ENCODE data around the gene THTPA.

THTPA gene

GRCh38 chr14:23550131-23550811 lies 5.8 kb upstream of the THTPA start:
- Histone ChIP-seq H3K79me2 (ENCODE audit: insufficient read depth, low read length) (peaks cover 10% of the 10 kb centered on the region), H4K20me1 (ENCODE audit: insufficient read depth, low read length) (no peaks in the 10 kb centered on the region), H3K9me3 (ENCODE audit: insufficient read depth, low read length, severe bottlenecking) (no peaks in the 10 kb centered on the region), H3K4me1 (ENCODE audit: insufficient read depth, low read length) (peaks cover 31% of the 10 kb centered on the region), H3K9ac (ENCODE audit: low read depth, low read length) (peak overlapping the region; percentile 67), H3K4me3 (ENCODE audit: low read depth in 1 of 2, low read length in 2 of 2) (peak overlapping the region; percentile 49 to 74; a peak in 3 of 4 replicates), H3K4me2 (ENCODE audit: insufficient read depth, low read length) (peak overlapping the region; percentile 89), H3K27ac (ENCODE audit: low read length) (no peak overlapping the region), H3K36me3 (ENCODE audit: insufficient read depth, low read length) (no peaks in the 10 kb centered on the region), H2AFZ (ENCODE audit: low read depth, low read length) (0 out of 2 replicates have a peak overlapping the region, but pooled peaks have one; percentile 15), H3K27me3 (ENCODE audit: insufficient read depth, low read length, poor library complexity) (no peaks in the 10 kb centered on the region)
- DNase-seq (no peak), ATAC-seq (ENCODE audit: insufficient read depth, low read depth) (no peak)
- TF ChIP-seq CTCF (IDR thresholded peaks at IDR 0.05; ENCODE audit: borderline replicate concordance, extremely low read depth, low read length, poor library complexity, severe bottlenecking): no peak
- TF ChIP-seq EZH2 (IDR thresholded peaks at IDR 0.05; ENCODE audit: borderline replicate concordance, low read depth, low read length, severe bottlenecking): no peak

DNA sequence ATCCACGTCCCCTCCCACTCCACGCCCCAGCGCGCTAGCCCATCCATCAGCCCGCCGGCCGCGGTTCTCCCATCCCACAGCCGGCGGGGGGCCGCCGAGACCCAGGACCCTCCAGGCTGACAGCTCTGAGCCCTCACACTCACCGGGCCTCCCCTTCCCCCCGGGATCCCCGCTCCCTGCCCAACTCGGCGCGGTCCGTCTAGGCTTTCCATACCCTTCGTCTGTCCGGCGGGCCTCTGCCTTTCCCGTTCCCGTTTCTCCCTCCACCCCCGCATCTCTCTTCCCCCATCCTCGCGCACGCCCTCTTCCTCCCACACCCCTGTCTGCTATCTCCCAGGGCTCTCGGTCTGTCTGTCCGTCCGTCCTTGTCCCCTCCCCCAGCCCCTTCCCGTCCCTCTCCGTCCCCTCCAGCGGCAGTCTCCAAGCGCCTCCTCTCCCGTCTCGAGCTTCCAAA lies 5.2 kb upstream of the THTPA start:
- peak overlapping the region; percentile 49 to 74 for H3K4me3 ChIP-seq (ENCODE audit: low read depth in 1 of 2, low read length in 2 of 2)
- peak overlapping the region; percentile 60 for H3K27ac ChIP-seq (ENCODE audit: low read length)
- H2AFZ ChIP-seq (ENCODE audit: low read depth, low read length): peak overlapping the region; percentile 85
- H3K9me3 ChIP-seq (ENCODE audit: insufficient read depth, low read length, severe bottlenecking): no peaks in the 10 kb centered on the region
- no peak for TF ChIP-seq EZH2 (IDR thresholded peaks at IDR 0.05; ENCODE audit: borderline replicate concordance, low read depth, low read length, severe bottlenecking)
- no peak for TF ChIP-seq CTCF (IDR thresholded peaks at IDR 0.05; ENCODE audit: borderline replicate concordance, extremely low read depth, low read length, poor library complexity, severe bottlenecking)
- H3K27me3 ChIP-seq (ENCODE audit: insufficient read depth, low read length, poor library complexity): no peaks in the 10 kb centered on the region
- H3K79me2 ChIP-seq (ENCODE audit: insufficient read depth, low read length): peaks cover 10% of the 10 kb centered on the region
- DNase-seq (no peak), ATAC-seq (ENCODE audit: insufficient read depth, low read depth) (no peak)
- H3K4me2 ChIP-seq (ENCODE audit: insufficient read depth, low read length): peak overlapping the region; percentile 89
- peaks cover 35% of the 10 kb centered on the region for H3K4me1 ChIP-seq (ENCODE audit: insufficient read depth, low read length)
- H3K9ac ChIP-seq (ENCODE audit: low read depth, low read length): peak overlapping the region; percentile 67
- no peaks in the 10 kb centered on the region; the same call in 1 of the 2 replicates for H3K36me3 ChIP-seq (ENCODE audit: insufficient read depth, low read length)
- no peaks in the 10 kb centered on the region for H4K20me1 ChIP-seq (ENCODE audit: insufficient read depth, low read length)

- peak within 1 kb of the TSS; percentile 89 for H3K4me2 ChIP-seq (ENCODE audit: insufficient read depth, low read length)
- peak; percentile 83 for DNase-seq
- peaks cover 16% of the 10 kb centered on the region for H3K79me2 ChIP-seq (ENCODE audit: insufficient read depth, low read length)
- H3K9me3 ChIP-seq (ENCODE audit: insufficient read depth, low read length, severe bottlenecking): no peaks in the 10 kb centered on the region
- H3K27ac ChIP-seq (ENCODE audit: low read length): peak within 1 kb of the TSS; percentile 60
- H4K20me1 ChIP-seq (ENCODE audit: insufficient read depth, low read length): no peaks in the 10 kb centered on the region
- no peaks in the 10 kb centered on the region for H3K27me3 ChIP-seq (ENCODE audit: insufficient read depth, low read length, poor library complexity)
- peak within 1 kb of the TSS; percentile 49 to 74 for H3K4me3 ChIP-seq (ENCODE audit: low read depth in 1 of 2, low read length in 2 of 2)
- H2AFZ ChIP-seq (ENCODE audit: low read depth, low read length): peak within 1 kb of the TSS; percentile 85
- no peaks in the 10 kb centered on the region; the same call in 1 of the 2 replicates for H3K36me3 ChIP-seq (ENCODE audit: insufficient read depth, low read length)
- peaks cover 37% of the 10 kb centered on the region for H3K4me1 ChIP-seq (ENCODE audit: insufficient read depth, low read length)
- peak; percentile 75 for ATAC-seq (ENCODE audit: insufficient read depth, low read depth)
- TF ChIP-seq CTCF (IDR thresholded peaks at IDR 0.05; ENCODE audit: borderline replicate concordance, extremely low read depth, low read length, poor library complexity, severe bottlenecking) (no peak), EZH2 (IDR thresholded peaks at IDR 0.05; ENCODE audit: borderline replicate concordance, low read depth, low read length, severe bottlenecking) (no peak)
- H3K9ac ChIP-seq (ENCODE audit: low read depth, low read length): peak within 1 kb of the TSS; percentile 67
These were observed 4.6 kb upstream of the THTPA start, which contains the start of gene ZFHX2 for GRCh38 chr14:23551266-23552028. Gene ZFHX2, minus strand, starts transcription at chr14:23551765. Its CDS starts 16,440 bp downstream, at chr14:23535325.

Measured in DND-41 (cell line).